Small intestine (tissue), 7 donors: ENCODE measurements around the gene SHISA8. TPM values are rescaled to one million over a fixed set of nuclear protein-coding genes. Genes with fewer than 3 reads are reported as not detected.
A peak's percentile ranks its signal among the peaks of the same experiment; 100 is the strongest.

Source experiments
- DNase-seq, 2 donors: peaks; one replicate each; pipeline versions ENCODE4 v3.0.0 to v3.0.0-alpha.2; 2013
- FAIRE-seq: peaks from 2 replicates; lab custom pipeline; 2012; peaks lifted over from hg19 to GRCh38; lab: Jason Lieb, UNC
- H3K27ac ChIP-seq, 3 donors: one replicate each; pipeline ENCODE4 v1.5.1; 2013; ENCODE audit warnings: low read length in 2 of 3, mild to moderate bottlenecking in 2 of 3, control low read depth in 1 of 3, inconsistent platforms in 1 of 3, low read depth in 1 of 3, moderate library complexity in 1 of 3
- H3K27me3 ChIP-seq, 3 donors: one replicate each; pipeline ENCODE4 v1.6.1; 2013; ENCODE audit warnings: low read length in 3 of 3, inconsistent platforms in 1 of 3; ENCODE audit not compliant: control insufficient read depth in 3 of 3, insufficient read depth in 3 of 3
- H3K36me3 ChIP-seq, 3 donors: one replicate each; pipeline ENCODE4 v1.6.1; 2013; ENCODE audit warnings: low read length in 3 of 3, inconsistent platforms in 1 of 3, low read depth in 1 of 3, mild to moderate bottlenecking in 1 of 3, moderate library complexity in 1 of 3; ENCODE audit not compliant: control insufficient read depth in 3 of 3, insufficient read depth in 2 of 3
- H3K4me1 ChIP-seq, 3 donors: one replicate each; pipeline ENCODE4 v1.6.1; 2013; ENCODE audit warnings: low read length in 2 of 3, inconsistent platforms in 1 of 3, low read depth in 1 of 3, mild to moderate bottlenecking in 1 of 3, moderate library complexity in 1 of 3; ENCODE audit not compliant: control insufficient read depth in 3 of 3, insufficient read depth in 2 of 3
- H3K4me3 ChIP-seq, 3 donors: one replicate each; pipeline ENCODE4 v1.5.1; 2013; ENCODE audit warnings: low read length in 3 of 3, control low read depth in 1 of 3, inconsistent platforms in 1 of 3, low read depth in 1 of 3, mild to moderate bottlenecking in 1 of 3, moderate library complexity in 1 of 3
- H3K9me3 ChIP-seq, 2 donors: one replicate each; pipeline ENCODE4 v1.6.1; 2013; ENCODE audit warnings: low read depth in 1 of 2, low read length in 1 of 2; ENCODE audit not compliant: control insufficient read depth in 2 of 2, insufficient read depth in 1 of 2
- WGBS, 3 donors: extraction: QIAGEN DNeasy Blood & Tissue Kit; methylation state at CpG; one replicate each; pipeline ENCODE4 v1.1.7; 2013; 5-methylcytosine and 5-hydroxymethylcytosine counted together
- polyA plus RNA-seq, 4 donors: library from polyadenylated mRNA; stranded (reverse) in 3 of 4; unstranded in 1 of 4; fragments of 200-250 nt in 3 of 4; fragments of 120-200 nt in 1 of 4; gene quantifications; one replicate each; pipeline versions ENCODE4 v1.2.1 to v1.2.3, GENCODE V29; 2013
- donor health status: healthy with polysubstance abuse.
- donor health status: control.
- donor health status: control.
- donor health status: Bipolar disorder and iron deficiency.
- donor health status: healthy.

The SHISA8 gene
- polyA plus RNA-seq, 4 donors, result 0.04 to 0.10 TPM; not detected in 2

DNA sequence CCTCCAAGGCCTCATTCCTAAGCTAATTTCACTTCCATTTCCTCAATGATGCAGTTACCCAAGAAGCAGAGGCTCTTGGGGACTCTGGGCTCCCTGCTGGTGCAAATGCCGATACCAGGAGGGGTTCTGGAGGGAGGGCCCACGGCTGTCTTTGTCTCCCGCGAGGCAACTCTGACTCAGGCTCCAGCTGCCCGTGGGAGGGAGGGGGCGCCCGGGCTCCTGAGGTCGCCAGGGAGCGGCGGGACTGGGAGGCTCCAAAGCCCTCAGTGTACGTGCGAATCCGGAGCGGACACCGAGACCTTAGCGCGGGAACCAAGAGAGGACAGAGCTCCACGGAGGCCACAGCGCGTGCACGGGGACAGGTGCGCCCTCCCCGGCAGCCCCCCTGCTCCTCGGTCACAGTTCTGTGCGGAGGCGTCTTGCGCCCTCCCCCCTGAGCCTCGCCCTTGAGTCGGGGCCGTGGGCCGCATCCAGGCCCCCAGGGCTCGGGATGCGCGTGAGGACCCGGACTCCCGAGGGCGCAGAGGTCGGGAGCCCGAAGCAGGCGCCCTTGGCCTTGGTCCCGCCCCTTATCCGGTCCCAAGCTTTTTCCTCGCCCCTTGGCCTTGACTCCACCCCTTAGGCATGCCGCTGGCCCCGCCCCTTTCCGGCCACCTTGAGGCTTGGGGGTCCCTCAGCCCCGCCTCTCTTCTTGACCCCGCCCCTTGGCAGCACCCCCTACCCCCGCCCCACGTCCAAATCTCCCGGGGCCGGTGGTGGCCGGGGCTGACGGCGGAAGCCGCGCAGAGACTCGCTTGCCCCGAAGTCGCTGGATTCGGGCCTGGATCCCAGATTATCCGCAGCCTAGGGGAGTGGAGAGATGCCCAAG lies 4.7 kb upstream of the SHISA8 start:
- Histone ChIP-seq H3K27ac (peak overlapping the region in 1 of 3 donors; percentile 67), H3K4me1 (peaks cover 0 to 16% (median 0%) of the 10 kb centered on the region in 3 donors)
- peak; percentile 58 for DNase-seq

DNA sequence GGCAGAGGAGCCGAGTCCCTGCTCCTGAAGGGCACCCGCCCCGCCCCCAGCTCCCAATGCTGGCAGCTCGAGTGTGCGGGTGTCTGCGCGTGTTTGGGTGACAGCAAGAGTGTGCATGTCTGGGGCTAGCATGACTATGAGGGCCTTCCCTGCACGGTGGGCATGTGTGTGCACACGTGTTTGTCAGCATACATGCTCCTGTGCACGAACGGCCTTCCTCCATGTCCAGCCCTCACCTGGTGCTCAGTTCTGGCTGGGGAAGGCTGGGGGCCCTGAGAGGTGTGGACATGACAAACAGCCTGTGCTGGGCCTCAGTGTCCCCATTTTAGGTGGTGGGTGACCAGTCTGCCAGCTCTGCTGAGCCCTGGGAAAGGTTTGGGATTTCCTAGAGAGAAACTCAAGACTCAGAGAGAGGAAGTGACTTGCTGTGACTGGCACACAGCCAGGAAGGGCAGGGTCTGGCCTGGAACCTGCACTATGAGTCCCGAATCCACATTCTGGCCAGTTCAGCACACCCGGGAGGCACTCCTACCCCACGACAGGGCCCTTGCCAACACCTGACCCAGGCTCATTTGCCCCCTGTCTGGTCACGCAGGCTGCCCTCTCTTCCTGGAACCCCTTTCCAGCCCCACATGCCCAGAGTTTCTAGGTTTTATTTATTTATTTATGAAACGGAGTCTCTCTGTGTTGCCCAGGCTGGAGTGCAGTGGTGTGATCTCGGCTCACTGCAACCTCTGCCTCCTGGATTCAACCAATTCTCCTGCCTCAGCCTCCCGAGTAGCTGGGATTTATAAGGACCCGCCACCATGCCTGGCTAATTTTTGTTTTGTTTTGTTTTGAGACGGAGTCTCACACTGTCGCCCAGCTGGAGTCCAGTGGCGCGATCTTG lies 3.3 kb upstream of the SHISA8 start:
- FAIRE-seq (no peak), DNase-seq (peak in 1 of 2 donors; percentile 61)
- peaks cover 0 to 16% (median 0%) of the 10 kb centered on the region in 3 donors for H3K4me1 ChIP-seq
- H3K9me3 ChIP-seq, result no peaks in the 10 kb centered on the region
- H3K27ac ChIP-seq, result no peak overlapping the region
- H3K27me3 ChIP-seq, result peaks cover 0 to 69% (median 18%) of the 10 kb centered on the region in 3 donors
- H3K4me3 ChIP-seq, result no peak overlapping the region
- 34 to 52% (median 41%) methylated on average over 23 of the region's 23 CpGs for WGBS, 3 donors
- H3K36me3 ChIP-seq, result no peaks in the 10 kb centered on the region

More for the DNA sequence above, 4.7 kb upstream of the SHISA8 start:
- H3K4me3 ChIP-seq, result peak overlapping the region; percentile 14 to 34 (median 32)
- WGBS, 3 donors, result 3 to 5% (median 3%) methylated on average over 55 to 62 of the region's 62 CpGs
- H3K36me3 ChIP-seq, result no peaks in the 10 kb centered on the region
- FAIRE-seq, result no peak
- H3K9me3 ChIP-seq, result no peaks in the 10 kb centered on the region
- peaks cover 0 to 60% (median 9%) of the 10 kb centered on the region in 3 donors for H3K27me3 ChIP-seq

DNA sequence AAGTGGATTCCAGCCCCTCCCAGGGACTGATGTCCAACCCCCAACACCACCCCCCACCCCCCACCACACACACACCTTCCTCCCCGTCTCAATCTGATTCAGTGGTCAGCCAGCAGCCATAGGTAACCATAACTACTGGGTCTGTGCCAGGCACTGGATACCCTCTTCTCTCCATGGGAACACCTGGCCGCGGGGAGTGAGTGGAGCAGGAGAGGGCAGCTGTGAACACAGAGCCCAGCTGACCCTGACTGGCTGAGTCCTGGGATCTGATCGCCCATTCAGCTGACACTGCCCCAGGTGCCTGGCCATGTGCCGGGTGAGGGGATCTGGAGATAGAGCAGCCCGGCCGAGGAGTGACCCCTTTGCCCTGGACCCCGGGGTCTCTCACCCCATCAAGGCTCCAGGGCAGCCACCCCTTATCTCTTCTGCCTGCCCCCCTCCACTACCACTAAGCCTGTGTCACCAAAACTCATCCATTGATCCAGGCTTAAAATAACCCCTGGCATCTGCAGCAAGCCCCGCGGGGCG lies 2.6 kb upstream of the SHISA8 start:
- Histone ChIP-seq H3K4me1 (peaks cover 0 to 16% (median 0%) of the 10 kb centered on the region in 3 donors), H3K36me3 (no peaks in the 10 kb centered on the region), H3K4me3 (no peak overlapping the region), H3K9me3 (peaks cover 0 to 4% of the 10 kb centered on the region in 2 donors), H3K27ac (no peak overlapping the region), H3K27me3 (peaks cover 0 to 76% (median 24%) of the 10 kb centered on the region in 3 donors)
- FAIRE-seq, result no peak
- DNase-seq, result no peak
- WGBS, 3 donors, result 25 to 57% (median 52%) methylated on average over 10 to 11 of the region's 11 CpGs

DNA sequence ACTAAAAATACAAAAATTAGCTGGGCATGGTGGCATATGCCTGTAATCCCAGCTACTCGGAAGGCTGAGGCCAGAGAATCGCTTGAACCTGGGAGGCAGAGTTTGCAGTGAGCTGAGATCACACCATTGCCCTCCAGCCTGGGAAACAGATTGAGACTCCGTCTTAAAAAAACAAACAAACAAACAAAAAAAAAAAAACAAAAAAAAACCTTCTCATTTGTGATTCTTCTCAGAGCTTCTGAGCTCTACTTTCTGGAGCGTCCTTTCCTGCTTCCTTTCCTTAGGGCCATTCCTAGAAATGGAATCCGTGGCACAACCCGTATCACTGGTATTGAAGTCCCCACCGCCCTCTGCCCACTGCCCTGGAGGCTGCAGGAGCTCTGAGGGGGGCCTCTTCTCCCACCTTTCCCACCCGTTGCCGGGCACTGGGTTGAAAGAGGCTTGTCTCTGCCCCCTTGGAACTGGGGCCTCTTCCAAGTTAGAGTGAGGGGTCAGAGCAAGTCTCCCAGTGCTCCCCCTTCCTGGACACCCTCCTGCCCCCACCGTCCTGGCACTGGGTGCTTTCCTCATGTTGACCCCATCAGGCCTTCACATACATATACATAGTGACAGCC lies 2.0 kb upstream of the SHISA8 start:
- 41 to 59% (median 56%) methylated on average over 10 of the region's 10 CpGs for WGBS, 3 donors
- Histone ChIP-seq H3K27ac (no peak overlapping the region), H3K36me3 (no peaks in the 10 kb centered on the region), H3K27me3 (peaks cover 0 to 82% (median 30%) of the 10 kb centered on the region in 3 donors), H3K4me1 (peaks cover 0 to 16% (median 0%) of the 10 kb centered on the region in 3 donors), H3K9me3 (peaks cover 0 to 4% of the 10 kb centered on the region in 2 donors), H3K4me3 (no peak overlapping the region)
- DNase-seq, result no peak
- no peak for FAIRE-seq

DNA sequence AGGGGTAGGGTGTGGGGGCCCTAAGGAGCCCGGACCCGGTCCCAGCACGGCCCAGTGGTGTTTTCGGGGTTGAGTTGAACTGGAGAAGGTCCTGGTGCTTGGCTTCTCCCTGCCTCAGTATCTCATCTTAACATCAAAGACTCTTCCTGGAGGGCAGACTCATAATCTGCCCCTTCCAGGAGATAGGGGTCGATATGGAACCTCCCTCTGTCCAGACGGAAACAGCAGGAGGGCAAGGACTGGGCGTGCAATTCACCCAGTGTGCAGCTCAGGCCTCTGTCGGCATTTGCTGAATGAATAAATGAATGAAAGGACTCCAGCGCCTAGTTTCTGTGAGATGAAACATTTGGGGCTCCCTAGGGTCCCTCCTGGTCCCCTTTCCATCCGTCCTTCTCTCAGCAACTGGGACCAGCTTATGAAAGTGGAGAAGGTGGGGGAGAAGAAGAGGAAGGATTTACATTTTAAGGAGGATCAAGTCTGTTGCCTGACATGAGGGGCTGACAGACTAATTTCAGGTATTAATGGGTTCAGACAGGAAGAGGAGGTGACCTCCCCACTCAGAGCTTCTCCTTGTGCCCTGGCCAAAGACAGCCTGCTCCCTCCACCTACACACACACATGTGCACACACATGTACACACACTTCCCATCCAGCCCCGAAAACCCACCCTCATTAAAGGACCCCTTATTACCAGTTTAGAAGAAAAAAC lies 1.1 kb upstream of the SHISA8 start:
- 38 to 44% (median 40%) methylated on average over 11 of the region's 11 CpGs for WGBS, 3 donors
- FAIRE-seq, result no peak
- Histone ChIP-seq H3K27me3 (peaks cover 4 to 91% (median 37%) of the 10 kb centered on the region in 3 donors), H3K36me3 (no peaks in the 10 kb centered on the region), H3K27ac (no peak overlapping the region), H3K4me3 (no peak overlapping the region), H3K9me3 (peaks cover 0 to 4% of the 10 kb centered on the region in 2 donors), H3K4me1 (peaks cover 0 to 20% (median 0%) of the 10 kb centered on the region in 3 donors)
- DNase-seq, result no peak

DNA sequence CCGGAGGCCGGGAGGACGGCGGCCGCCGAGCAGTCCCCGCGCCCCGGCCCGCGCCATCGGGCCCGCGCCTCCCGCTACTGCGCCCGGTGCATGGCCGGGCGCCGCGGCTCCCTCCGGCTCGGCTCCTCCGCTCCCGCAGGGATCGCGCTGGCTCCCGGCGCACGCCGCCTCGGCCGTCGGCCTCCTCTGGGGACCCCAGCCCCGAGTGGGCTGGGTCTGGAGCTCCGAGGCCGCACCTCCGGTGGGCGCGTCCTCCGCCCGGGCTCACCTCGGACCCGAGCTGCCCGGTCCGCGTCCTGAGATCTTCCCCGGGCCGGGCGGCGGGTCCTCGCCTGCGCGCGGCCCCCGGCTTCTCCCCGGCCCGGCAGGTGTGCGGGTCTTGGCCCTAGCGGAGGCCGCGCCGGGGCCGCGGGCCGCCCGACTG lies 251 bp downstream of the SHISA8 start:
- H3K4me1 ChIP-seq, result peaks cover 0 to 21% (median 3%) of the 10 kb centered on the region in 3 donors
- H3K27ac ChIP-seq, result no peak overlapping the region
- peaks cover 6 to 85% (median 37%) of the 10 kb centered on the region in 3 donors for H3K27me3 ChIP-seq
- no peaks in the 10 kb centered on the region for H3K36me3 ChIP-seq
- DNase-seq, result no peak
- H3K9me3 ChIP-seq, result peaks cover 0 to 7% of the 10 kb centered on the region in 2 donors
- H3K4me3 ChIP-seq, result peak overlapping the region in 1 of 3 donors; percentile 45
- FAIRE-seq, result no peak
- 0 to 2% (median 1%) methylated on average over 28 to 67 of the region's 67 CpGs for WGBS, 3 donors

DNA sequence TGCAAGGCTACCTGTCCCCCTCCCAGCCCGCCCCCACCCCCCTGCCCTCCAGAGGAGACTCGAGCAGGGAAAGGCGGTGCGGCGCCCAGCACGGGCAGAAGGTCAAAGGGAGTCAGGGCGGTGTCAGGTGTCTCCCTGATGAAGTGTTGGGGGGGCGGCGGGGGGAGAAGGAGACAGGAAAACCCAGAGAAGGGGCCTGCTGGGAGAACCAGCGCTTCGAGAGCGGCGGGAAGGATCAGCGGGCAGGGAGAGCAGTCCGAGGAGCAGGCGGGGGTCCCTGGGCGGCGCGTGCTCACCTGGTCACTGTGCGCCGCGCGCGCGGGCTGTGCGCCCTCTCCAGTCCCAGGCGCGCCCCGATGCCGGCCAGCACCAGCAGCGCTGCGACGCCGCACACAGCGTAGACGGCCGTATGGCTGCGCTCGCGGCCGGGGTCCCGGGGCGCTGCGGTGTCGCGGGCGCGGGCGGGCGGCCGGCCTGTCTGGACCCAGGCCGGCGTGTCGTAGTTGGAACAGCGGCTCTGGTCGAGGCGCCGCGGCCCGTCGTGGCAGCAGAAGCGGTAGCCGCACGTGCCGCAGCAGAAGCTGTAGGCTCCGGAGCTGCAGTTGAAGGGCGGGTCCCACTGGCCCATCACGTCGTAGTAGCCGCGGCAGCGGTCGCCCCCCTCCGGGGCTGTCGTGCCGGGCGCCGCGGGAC lies 886 bp downstream of the SHISA8 start:
- Histone ChIP-seq H3K4me1 (peaks cover 0 to 19% (median 3%) of the 10 kb centered on the region in 3 donors), H3K4me3 (peak overlapping the region in 2 of 3 donors; percentile 8 to 45), H3K36me3 (no peaks in the 10 kb centered on the region), H3K27me3 (peaks cover 6 to 85% (median 40%) of the 10 kb centered on the region in 3 donors), H3K27ac (no peak overlapping the region), H3K9me3 (peaks cover 0 to 7% of the 10 kb centered on the region in 2 donors)
- 2 to 3% (median 2%) methylated on average over 38 to 79 of the region's 79 CpGs for WGBS, 3 donors
- FAIRE-seq (no peak), DNase-seq (no peak)
